Choroid plexus epithelial cell (primary cell): Measurements from ENCODE around the gene ABLIM1.

Experiments used
- DNase-seq: peaks from one replicate; pipeline ENCODE4 v3.0.0-alpha.2; 2010; ENCODE audit warnings: low read depth
- H3K4me3 ChIP-seq: 2 replicates; pipeline ENCODE4 v1.5.1; 2011; ENCODE audit warnings: low read depth, mild to moderate bottlenecking, control low read depth, low read length, moderate library complexity
- CTCF ChIP-seq: conservative IDR thresholded peaks from 2 replicates; pipeline ENCODE4 v1.5.1; 2011; ENCODE audit warnings: low read depth, mild to moderate bottlenecking, control low read depth, inconsistent platforms, low read length, moderate library complexity

ABLIM1 gene

GRCh38 chr10:114665873-114666272, 7.8 kb upstream of the ABLIM1 start:
- no peak for DNase-seq
- no peak overlapping the region for H3K4me3 ChIP-seq
- no peak for TF ChIP-seq CTCF

- H3K4me3 ChIP-seq: no peak overlapping the region
- DNase-seq: no peak
- TF ChIP-seq CTCF: no peak
Observed at GRCh38 chr10:114665406-114665805, 7.3 kb upstream of the ABLIM1 start.

- no peak for DNase-seq
- TF ChIP-seq CTCF: no peak
- H3K4me3 ChIP-seq: no peak overlapping the region
Observed at GRCh38 chr10:114664127-114664526, 6.1 kb upstream of the ABLIM1 start.

- no peak for DNase-seq
- no peak for TF ChIP-seq CTCF
- no peak overlapping the region for H3K4me3 ChIP-seq
Observed at GRCh38 chr10:114663626-114664025, 5.6 kb upstream of the ABLIM1 start.

- DNase-seq: no peak
- H3K4me3 ChIP-seq: no peak overlapping the region
- TF ChIP-seq CTCF: no peak
Observed at GRCh38 chr10:114662646-114663217, 4.7 kb upstream of the ABLIM1 start.

GRCh38 chr10:114661212-114661880, 3.3 kb upstream of the ABLIM1 start:
- no peak for DNase-seq
- no peak overlapping the region for H3K4me3 ChIP-seq
- TF ChIP-seq CTCF: no peak

GRCh38 chr10:114655671-114656070, 2.4 kb downstream of the ABLIM1 start:
- H3K4me3 ChIP-seq: no peak overlapping the region
- DNase-seq: no peak
- TF ChIP-seq CTCF: no peak
